GM12878 (cell line): Measurements from ENCODE around the gene PROX2. TPM values are rescaled to one million over a fixed set of nuclear protein-coding genes. Genes with fewer than 3 reads are reported as not detected.
A peak's percentile ranks its signal among the peaks of the same experiment; 100 is the strongest.

Experiments
- ATAC-seq: fragments of 200-7000 bp; cut with Tn5 transposase; 3 replicates; pipeline ENCODE4 v1.9.1; 2020; ENCODE audit warnings: mild to moderate bottlenecking, moderate library complexity
- BruUV-seq: library from RNA; stranded (reverse); fragments of 400-500 nt; replicated peaks from 2 replicates; lab custom pipeline; 2021; lab: Mats Ljungman, UMichigan
- CTCF ChIA-PET: fragments of 300-600 bp; sonication (Branson Sonifier 250); formaldehyde crosslinking; extraction: SDS; loops from one replicate; lab custom pipeline; 2021; ENCODE audit warnings: inconsistent platforms; lab: Yijun Ruan, JAX
- POLR2A ChIA-PET: fragments of 350-600 bp; formaldehyde crosslinking; extraction: SDS; loops from one replicate; lab custom pipeline; 2021; ENCODE audit warnings: inconsistent platforms; lab: Charles Lee
- RAD21 ChIA-PET: fragments of 300-600 bp; sonication (Branson Sonifier 250); formaldehyde crosslinking; loops from one replicate; lab custom pipeline; 2023; ENCODE audit warnings: antibody characterized with exemption; ENCODE audit not compliant: unreplicated experiment; lab: Charles Lee
- SMC1A ChIA-PET: fragments of 300-600 bp; sonication (Branson Sonifier 250); formaldehyde crosslinking; loops from one replicate; lab custom pipeline; 2023; ENCODE audit not compliant: unreplicated experiment, uncharacterized antibody; lab: Charles Lee
- DNase-seq: peaks from one replicate; pipeline ENCODE4 v3.0.0-alpha.2; 2011; ENCODE audit warnings: low read depth, low spot score
- FAIRE-seq: peaks from 3 replicates; lab custom pipeline; 2011; peaks lifted over from hg19 to GRCh38; lab: Jason Lieb, UNC
- H2AFZ ChIP-seq: 2 replicates; pipeline ENCODE4 v1.6.0; 2011; ENCODE audit warnings: low read depth, low read length, control low read depth; ENCODE audit not compliant: control insufficient read depth
- H3K27ac ChIP-seq: 2 replicates; pipeline ENCODE4 v1.5.1; 2011; ENCODE audit warnings: control low read depth; ENCODE audit not compliant: control insufficient read depth, insufficient read depth
- H3K27me3 ChIP-seq, 2 experiments: replicated peaks in 1 of 2; 2 replicates each; pipeline versions ENCODE4 v1.6.0 to v1.6.1; 2011; ENCODE audit warnings: low read length in 1 of 2; ENCODE audit not compliant: control insufficient read depth in 2 of 2, insufficient read depth in 2 of 2
- H3K36me3 ChIP-seq, 2 experiments: 2 replicates each; pipeline ENCODE4 v1.5.1; 2011; ENCODE audit warnings: low read length in 1 of 2; ENCODE audit not compliant: control insufficient read depth in 2 of 2, insufficient read depth in 2 of 2
- H3K4me1 ChIP-seq: 2 replicates; pipeline ENCODE4 v1.6.1; 2011; ENCODE audit warnings: mild to moderate bottlenecking, low read length, moderate library complexity, mixed read lengths; ENCODE audit not compliant: control insufficient read depth, insufficient read depth
- H3K4me2 ChIP-seq: 2 replicates; pipeline ENCODE4 v1.6.0; 2011; ENCODE audit warnings: control low read depth; ENCODE audit not compliant: control insufficient read depth, insufficient read depth
- H3K4me3 ChIP-seq: fragments of 200-600 bp; sonication (generic); 2 replicates; pipeline ENCODE4 v1.5.1; 2016
- H3K79me2 ChIP-seq: 2 replicates; pipeline ENCODE4 v1.6.0; 2011; ENCODE audit warnings: low read length; ENCODE audit not compliant: control insufficient read depth, insufficient read depth
- H3K9ac ChIP-seq: 2 replicates; pipeline ENCODE4 v1.8.0; 2011; ENCODE audit warnings: low read length, control low read depth, mixed read lengths; ENCODE audit not compliant: control insufficient read depth, insufficient read depth
- H3K9me3 ChIP-seq: replicated peaks from 3 replicates; pipeline ENCODE4 v1.5.1; 2011; ENCODE audit warnings: mild to moderate bottlenecking, low read length; ENCODE audit not compliant: control insufficient read depth, insufficient read depth
- H4K20me1 ChIP-seq: 2 replicates; pipeline ENCODE4 v1.6.0; 2011; ENCODE audit not compliant: control insufficient read depth, insufficient read depth
- BACH1 ChIP-seq: fragments of 450-650 bp; IDR thresholded peaks from 2 replicates; pipeline ENCODE4 v1.6.1; 2017; ENCODE audit warnings: mild to moderate bottlenecking, borderline replicate concordance
- CREM ChIP-seq: IDR thresholded peaks from 2 replicates; pipeline ENCODE4 v1.6.1; 2014; ENCODE audit warnings: antibody characterized with exemption, low read depth
- E4F1 ChIP-seq: fragments of 450-650 bp; IDR thresholded peaks from 2 replicates; pipeline ENCODE4 v1.6.1; 2018; ENCODE audit warnings: borderline replicate concordance, mild to moderate bottlenecking; ENCODE audit not compliant: partially characterized antibody
- ELK1 ChIP-seq: IDR thresholded peaks from 2 replicates; pipeline ENCODE4 v1.6.1; 2012; ENCODE audit warnings: low read depth, low read length, improper control_type of control experiment
- NFIC ChIP-seq: IDR thresholded peaks from 2 replicates; pipeline ENCODE4 v1.6.1; 2012; ENCODE audit warnings: low read depth, mild to moderate bottlenecking, inconsistent platforms, low read length, moderate library complexity
- NKRF ChIP-seq: fragments of 450-650 bp; conservative IDR thresholded peaks from 2 replicates; pipeline ENCODE4 v1.6.1; 2017; ENCODE audit warnings: mild to moderate bottlenecking, moderate library complexity
- SRF ChIP-seq, 2 experiments: IDR thresholded peaks; 2 replicates each; pipeline ENCODE4 v1.6.1; 2011; ENCODE audit warnings: low read depth in 2 of 2, low read length in 2 of 2, mild to moderate bottlenecking in 1 of 2, moderate library complexity in 1 of 2
- YY1 ChIP-seq: IDR thresholded peaks from 2 replicates; pipeline ENCODE4 v1.6.1; 2011; ENCODE audit warnings: low read depth, mild to moderate bottlenecking, low read length
- WGBS: methylation state at CpG from one replicate; pipeline ENCODE4 v1.1.6; 2016; ENCODE audit warnings: low lambda C conversion rate; ENCODE audit not compliant: insufficient replicate concordance, insufficient coverage; ENCODE audit errors: missing lambda C conversion rate; 5-methylcytosine and 5-hydroxymethylcytosine counted together
- in situ Hi-C: fragments of 300-500 bp; cut with MboI; formaldehyde crosslinking; loops from 9 replicates; pipeline ENCODE4 v1.14.3; 2018; ENCODE audit warnings: mixed read lengths
- intact Hi-C: fragments of 100-400 bp; cut with micrococcal nuclease; formaldehyde crosslinking; loops from one replicate; pipeline ENCODE4 v1.14.2; 2022; ENCODE audit not compliant: unreplicated experiment
- polyA plus RNA-seq, 11 experiments: library from polyadenylated mRNA; depleted of rRNA in 4 of 11; unstranded in 6 of 11; stranded (reverse) in 5 of 11; fragments of >200 nt; fragmentation: Nextera tagmentation in 4 of 11; fragmentation: Illumina TruSeq in 1 of 11; extraction: Ambion mirVana in 4 of 11; extraction: Trizol in 1 of 11; gene quantifications; 1 replicate in 1 of 11; 2 replicates in 10 of 11; pipeline versions ENCODE4 v1.2.1 to v1.2.3, GENCODE V29; 2011 to 2016; ENCODE audit warnings: inconsistent platforms in 2 of 11, missing spikeins in 2 of 11, low read depth in 1 of 11
- total RNA-seq, 4 experiments: library from RNA; depleted of rRNA in 3 of 4; stranded (reverse); fragments of >200 nt in 3 of 4; fragmentation: Illumina TruSeq in 1 of 4; extraction: Trizol in 1 of 4; gene quantifications; 2 replicates each; pipeline versions ENCODE4 v1.2.1 to v1.2.3, GENCODE V29; 2013 to 2021

Gene PROX2
- total and polyA plus RNA-seq, 10 of the 15 experiments (the other 5 are each of a cell fraction or from before 2014, with no cell fraction given): 0.04 to 0.42 (median 0.19) TPM

- H3K36me3 ChIP-seq: no peaks in the 10 kb centered on the region
- ChIA-PET POLR2A (no interaction called here), RAD21 (interaction anchor here (0.8 to 8.8 kb wide), 3 partner anchors 16 to 43 kb away, joined by 3 to 114 read pairs (median 3); no protein-coding TSS in a partner anchor), SMC1A (interaction anchor here (1.2 to 11.1 kb wide), 6 partner anchors 8 to 225 kb away, joined by 5 to 165 read pairs (median 19); partner anchors contain the start of gene PROX2), CTCF (interaction anchor here (0.6 to 13.8 kb wide), 10 partner anchors 14 to 435 kb away, joined by 3 to 552 read pairs (median 15); partner anchors contain the start of genes DLST and PROX2)
- H3K9ac ChIP-seq: no peak overlapping the region
- BruUV-seq: no TSS peak
- H4K20me1 ChIP-seq: no peaks in the 10 kb centered on the region
- 29% methylated on average over 9 of the region's 9 CpGs for WGBS
- TF ChIP-seq ELK1 (no peak), SRF (IDR thresholded peaks at IDR 0.05; ENCODE audit: low read depth in 2 of 2, low read length in 2 of 2) (peak in 1 of 2 experiments; percentile 42; a peak in 1 of 4 replicates)
- FAIRE-seq (no peak), ATAC-seq (no peak), DNase-seq (no peak)
- no peaks in the 10 kb centered on the region for H3K79me2 ChIP-seq
- no peak overlapping the region for H3K4me3 ChIP-seq
- no peaks in the 10 kb centered on the region for H3K4me1 ChIP-seq
- intact Hi-C loops: loop anchor here (10.0 kb wide), 1 partner anchor 432 kb away; no protein-coding TSS in a partner anchor
- in situ Hi-C loops: no loop called here
- H3K4me2 ChIP-seq: no peak overlapping the region
- H3K27ac ChIP-seq: no peak overlapping the region
- H3K27me3 ChIP-seq: no peaks in the 10 kb centered on the region
- no peaks in the 10 kb centered on the region for H3K9me3 ChIP-seq
- H2AFZ ChIP-seq: no peak overlapping the region
Observed at GRCh38 chr14:74863274-74863673, 12.7 kb downstream of the PROX2 start.

DNA sequence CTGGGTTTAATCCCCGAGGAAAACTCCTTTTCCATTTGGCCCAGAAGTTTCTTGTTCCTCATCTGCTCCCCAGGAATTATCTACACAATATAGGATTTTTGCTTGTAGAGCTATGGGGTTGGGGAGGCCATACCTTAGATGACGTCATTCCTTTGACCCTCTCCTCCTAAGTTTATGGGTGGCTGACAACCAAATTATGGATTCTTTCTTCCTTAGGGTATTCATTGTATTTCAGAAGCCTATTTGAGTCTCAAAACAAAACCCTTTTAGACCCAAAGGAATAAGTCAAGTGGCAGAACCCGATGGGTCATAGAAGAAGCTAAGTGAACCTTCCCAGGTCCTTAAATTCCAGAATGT, 14.2 kb downstream of the PROX2 start:
- no peak for ATAC-seq
- Histone ChIP-seq H4K20me1 (no peaks in the 10 kb centered on the region), H3K27me3 (no peaks in the 10 kb centered on the region), H3K27ac (no peak overlapping the region), H3K4me2 (no peak overlapping the region), H3K4me1 (no peaks in the 10 kb centered on the region), H3K36me3 (no peaks in the 10 kb centered on the region), H3K79me2 (no peaks in the 10 kb centered on the region), H3K9me3 (no peaks in the 10 kb centered on the region), H3K4me3 (no peak overlapping the region), H2AFZ (no peak overlapping the region), H3K9ac (no peak overlapping the region)
- ChIA-PET RAD21 (interaction anchor here (0.8 to 8.8 kb wide), 17 partner anchors 10 to 265 kb away, joined by 3 to 114 read pairs (median 4); partner anchors contain the start of gene NEK9), POLR2A (interaction anchor here (1.1 to 1.4 kb wide), 3 partner anchors 10 to 44 kb away, joined by 3 to 9 read pairs (median 3); no protein-coding TSS in a partner anchor), SMC1A (interaction anchor here (0.8 to 11.1 kb wide), 16 partner anchors 10 to 443 kb away, joined by 3 to 165 read pairs (median 8); partner anchors contain the start of genes DLST and PROX2), CTCF (interaction anchor here (0.6 to 13.8 kb wide), 34 partner anchors 10 to 618 kb away, joined by 3 to 552 read pairs (median 6); partner anchors contain the start of genes DLST, EIF2B2 and PROX2)
- in situ Hi-C loops: no loop called here
- intact Hi-C loops: loop anchor here (1.0 to 10.0 kb wide), 3 partner anchors 44 to 433 kb away; no protein-coding TSS in a partner anchor
- no peak for FAIRE-seq
- 49% methylated on average over 3 of the region's 3 CpGs for WGBS
- no TSS peak for BruUV-seq
- no peak for DNase-seq
- TF ChIP-seq CREM (no peak), NKRF (no peak), NFIC (no peak), YY1 (no peak), BACH1 (no peak), E4F1 (no peak)
